Stimulated activated effector memory CD8-positive, alpha-beta T cell treated with anti-CD3 and anti-CD28 coated beads, Interleukin-12 subunit alpha, Interleukin-12 subunit beta, amount 100 ng/mL, for 72 hours (primary cell): ENCODE measurements around the gene CHST3.
A peak's percentile ranks its signal among the peaks of the same experiment; 100 is the strongest.
"Not testable (repeated sequence)": the region's sequence is repeated elsewhere in the genome, so short reads cannot be mapped to it uniquely, and the experiment has no call there.

Experiments used
- ATAC-seq: fragments of 150-1000 bp; cut with Tn5 transposase; 2 replicates; pipeline ENCODE4 v1.10.0; 2021
- DNase-seq, 2 donors: peaks; one replicate each; pipeline ENCODE4 v3.0.0; 2021 to 2022; ENCODE audit warnings: low spot score in 2 of 2
- H3K27ac Mint-ChIP-seq: one replicate; pipeline ENCODE4 v1.8.0; 2022; ENCODE audit warnings: mild to moderate bottlenecking, mixed read lengths
- H3K36me3 Mint-ChIP-seq: one replicate; pipeline ENCODE4 v1.8.0; 2022; ENCODE audit warnings: mild to moderate bottlenecking, mixed read lengths
- H3K4me1 Mint-ChIP-seq: one replicate; pipeline ENCODE4 v1.8.0; 2022; ENCODE audit warnings: mixed read lengths
- H3K4me3 Mint-ChIP-seq: one replicate; pipeline ENCODE4 v1.8.0; 2022; ENCODE audit warnings: mild to moderate bottlenecking, mixed read lengths
- H3K9me3 Mint-ChIP-seq: one replicate; pipeline ENCODE4 v1.8.0; 2022; ENCODE audit warnings: mixed read lengths

Gene CHST3, protein sequence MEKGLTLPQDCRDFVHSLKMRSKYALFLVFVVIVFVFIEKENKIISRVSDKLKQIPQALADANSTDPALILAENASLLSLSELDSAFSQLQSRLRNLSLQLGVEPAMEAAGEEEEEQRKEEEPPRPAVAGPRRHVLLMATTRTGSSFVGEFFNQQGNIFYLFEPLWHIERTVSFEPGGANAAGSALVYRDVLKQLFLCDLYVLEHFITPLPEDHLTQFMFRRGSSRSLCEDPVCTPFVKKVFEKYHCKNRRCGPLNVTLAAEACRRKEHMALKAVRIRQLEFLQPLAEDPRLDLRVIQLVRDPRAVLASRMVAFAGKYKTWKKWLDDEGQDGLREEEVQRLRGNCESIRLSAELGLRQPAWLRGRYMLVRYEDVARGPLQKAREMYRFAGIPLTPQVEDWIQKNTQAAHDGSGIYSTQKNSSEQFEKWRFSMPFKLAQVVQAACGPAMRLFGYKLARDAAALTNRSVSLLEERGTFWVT

DNA sequence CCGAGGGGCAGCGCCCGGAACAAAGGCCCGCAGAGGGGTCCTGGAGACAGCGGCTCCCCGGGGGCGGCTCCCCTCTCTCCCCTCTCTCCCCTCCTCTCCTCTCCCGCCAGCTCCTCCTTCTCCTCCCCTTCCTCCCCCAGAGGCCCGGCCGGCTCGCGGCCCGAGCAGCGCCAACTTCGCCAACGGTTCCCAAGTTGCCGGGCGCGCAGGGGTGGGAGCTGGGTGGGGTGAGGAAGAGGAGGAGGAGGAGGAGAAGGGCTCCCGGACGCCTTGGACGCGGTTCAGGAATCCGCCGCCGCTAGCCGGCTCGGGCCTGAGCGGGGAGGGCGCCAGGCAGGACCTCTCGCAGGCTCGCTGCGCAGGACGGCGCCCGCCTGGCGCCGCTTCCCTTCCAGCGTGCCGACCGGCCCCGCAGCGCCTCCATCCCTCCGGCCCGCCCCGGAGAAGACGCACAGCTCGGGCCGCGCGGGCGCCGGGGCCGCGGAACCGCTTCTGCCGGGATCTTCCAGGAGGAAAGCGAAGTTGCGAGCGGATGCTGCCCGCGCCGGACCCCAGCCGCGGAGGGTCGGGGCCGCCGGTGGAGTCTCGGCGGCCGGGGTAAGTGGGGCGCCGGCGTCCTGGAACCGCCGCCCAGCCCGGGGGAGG, at the start of gene CHST3:
Gene CHST3 (plus strand): TSS at position 298 of the 645 bp plus-strand sequence. CDS start 41,448 bp downstream, outside the sequence.
- Mint-ChIP-seq H3K36me3 (no peaks in the 10 kb centered on the region), H3K4me1 (peaks cover 8% of the 10 kb centered on the region), H3K9me3 (no peaks in the 10 kb centered on the region), H3K4me3 (peak within 1 kb of the TSS; percentile 64), H3K27ac (no peak within 1 kb of the TSS)
- DNase-seq (no peak), ATAC-seq (peak; percentile 55)

DNA sequence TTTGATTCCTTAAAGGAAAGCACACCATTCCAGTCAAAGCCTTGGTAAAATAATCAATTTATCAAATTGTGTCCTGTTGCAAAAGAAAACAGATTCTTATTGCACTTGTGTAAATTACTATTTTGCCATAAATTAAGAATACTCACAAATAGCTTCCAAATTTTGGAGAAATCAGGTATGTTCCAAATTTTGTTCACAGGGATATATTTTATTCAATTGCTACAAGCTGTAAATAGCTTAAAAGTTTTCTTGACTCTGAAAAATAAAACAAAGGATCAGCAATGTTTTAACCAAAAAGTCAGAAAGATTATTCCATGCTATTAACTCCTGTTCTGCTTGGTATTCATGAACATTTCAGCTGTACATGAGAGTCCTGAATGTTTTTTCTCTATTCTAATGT, 47.4 kb upstream of the CHST3 start:
- no peak overlapping the region for H3K27ac Mint-ChIP-seq
- no peaks in the 10 kb centered on the region for H3K36me3 Mint-ChIP-seq
- no peak overlapping the region for H3K4me3 Mint-ChIP-seq
- DNase-seq (no peak), ATAC-seq (no peak)
- peaks cover 5% of the 10 kb centered on the region for H3K4me1 Mint-ChIP-seq
- no peaks in the 10 kb centered on the region for H3K9me3 Mint-ChIP-seq

DNA sequence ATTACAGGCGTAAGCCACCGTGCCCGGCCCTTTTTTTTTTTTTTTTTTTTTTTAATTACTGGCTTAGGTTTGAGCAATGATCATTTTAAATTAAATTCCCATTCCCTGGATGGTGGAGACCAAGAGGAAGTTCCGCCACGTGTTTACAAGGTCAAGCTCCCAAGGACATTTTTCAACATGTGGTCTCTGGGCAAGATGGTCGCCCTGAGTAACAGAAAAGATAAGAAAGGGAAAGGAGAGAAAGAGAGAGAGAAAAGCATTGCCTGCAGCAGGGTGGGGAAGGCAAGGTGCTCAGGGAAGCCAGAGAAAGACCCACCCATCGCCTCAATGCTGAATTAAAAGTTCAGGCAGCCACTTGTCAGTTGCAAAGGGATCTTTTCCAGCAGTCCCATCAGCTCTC, 45.2 kb upstream of the CHST3 start:
- H3K9me3 Mint-ChIP-seq = no peaks in the 10 kb centered on the region
- ATAC-seq = no peak
- no peak overlapping the region for H3K27ac Mint-ChIP-seq
- peaks cover 5% of the 10 kb centered on the region for H3K4me1 Mint-ChIP-seq
- H3K4me3 Mint-ChIP-seq = no peak overlapping the region
- DNase-seq = no peak
- H3K36me3 Mint-ChIP-seq = no peaks in the 10 kb centered on the region

- H3K4me3 Mint-ChIP-seq, H3K36me3 Mint-ChIP-seq, ATAC-seq: not testable (repeated sequence)
Measured at GRCh38 chr10:71919956-71920539, 44.1 kb upstream of the CHST3 start.

GRCh38 chr10:71920540-71921323, 43.5 kb upstream of the CHST3 start:
- no peaks in the 10 kb centered on the region for H3K36me3 Mint-ChIP-seq
- no peaks in the 10 kb centered on the region for H3K9me3 Mint-ChIP-seq

More at GRCh38 chr10:71919956-71920539, 44.1 kb upstream of the CHST3 start:
- DNase-seq, H3K9me3 Mint-ChIP-seq, H3K27ac Mint-ChIP-seq, H3K4me1 Mint-ChIP-seq: not testable (repeated sequence)

GRCh38 chr10:71921324-71922027, 42.7 kb upstream of the CHST3 start:
- Mint-ChIP-seq H3K4me1 (peaks cover 5% of the 10 kb centered on the region), H3K27ac (no peak overlapping the region), H3K4me3 (no peak overlapping the region), H3K9me3 (no peaks in the 10 kb centered on the region), H3K36me3 (no peaks in the 10 kb centered on the region)
- no peak for ATAC-seq
- no peak for DNase-seq

More at GRCh38 chr10:71920540-71921323, 43.5 kb upstream of the CHST3 start:
- ATAC-seq = no peak
- no peak overlapping the region for H3K27ac Mint-ChIP-seq
- H3K4me1 Mint-ChIP-seq = peaks cover 5% of the 10 kb centered on the region
- H3K4me3 Mint-ChIP-seq = no peak overlapping the region
- no peak for DNase-seq

- DNase-seq (no peak), ATAC-seq (no peak)
- Mint-ChIP-seq H3K27ac (no peak overlapping the region), H3K4me3 (no peak overlapping the region), H3K36me3 (no peaks in the 10 kb centered on the region), H3K9me3 (no peaks in the 10 kb centered on the region), H3K4me1 (peaks cover 5% of the 10 kb centered on the region)
Measured at GRCh38 chr10:71923138-71923692, 41.0 kb upstream of the CHST3 start.

DNA sequence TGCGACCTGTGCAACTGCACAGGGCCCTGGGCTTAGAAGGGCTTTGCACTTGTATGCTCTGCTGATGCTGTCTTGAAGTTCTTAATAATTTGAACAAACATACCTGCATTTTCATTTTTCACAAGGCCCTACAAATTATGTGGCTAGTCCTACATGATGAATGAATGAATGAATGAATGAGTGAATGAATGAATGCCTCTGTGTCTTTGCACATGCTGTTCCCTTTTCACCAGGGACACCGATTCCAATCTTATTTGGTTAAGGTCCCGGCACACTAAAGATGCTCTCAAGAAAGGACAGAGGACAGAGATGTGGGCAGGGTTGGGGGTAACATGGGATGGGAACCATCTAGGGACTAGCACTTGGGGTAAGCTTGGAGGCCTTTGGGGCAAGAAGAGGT, 39.4 kb upstream of the CHST3 start:
- Mint-ChIP-seq H3K27ac (no peak overlapping the region), H3K4me3 (no peak overlapping the region), H3K4me1 (peaks cover 5% of the 10 kb centered on the region), H3K9me3 (no peaks in the 10 kb centered on the region), H3K36me3 (no peaks in the 10 kb centered on the region)
- no peak for DNase-seq
- no peak for ATAC-seq

DNA sequence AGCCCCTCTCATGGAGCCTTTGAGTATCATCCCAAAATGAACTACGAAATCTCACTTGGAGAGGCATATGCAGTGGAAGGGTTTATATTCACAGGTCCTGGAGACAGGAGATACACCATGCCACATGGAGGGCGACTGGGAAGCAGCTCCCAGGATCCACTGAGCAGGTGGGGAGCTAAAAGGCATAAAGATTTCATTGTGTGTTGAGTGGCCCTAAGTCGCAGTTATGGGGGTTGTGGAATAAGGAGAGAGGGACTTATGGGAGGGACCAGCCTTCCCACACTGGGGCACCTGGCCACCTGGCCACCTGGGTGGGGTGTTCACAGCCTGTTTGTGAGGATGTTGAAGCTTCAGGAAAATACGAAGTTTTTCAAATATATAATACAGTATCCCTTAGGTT, 37.0 kb upstream of the CHST3 start:
- H3K4me1 Mint-ChIP-seq = no peaks in the 10 kb centered on the region
- ATAC-seq (no peak), DNase-seq (no peak)
- no peak overlapping the region for H3K4me3 Mint-ChIP-seq
- no peaks in the 10 kb centered on the region for H3K36me3 Mint-ChIP-seq
- H3K27ac Mint-ChIP-seq = no peak overlapping the region
- H3K9me3 Mint-ChIP-seq = no peaks in the 10 kb centered on the region

GRCh38 chr10:71927776-71928592, 36.2 kb upstream of the CHST3 start:
- no peak overlapping the region for H3K27ac Mint-ChIP-seq
- H3K9me3 Mint-ChIP-seq = no peaks in the 10 kb centered on the region
- ATAC-seq (no peak), DNase-seq (no peak)
- H3K4me1 Mint-ChIP-seq = no peaks in the 10 kb centered on the region
- H3K4me3 Mint-ChIP-seq = no peak overlapping the region
- H3K36me3 Mint-ChIP-seq = no peaks in the 10 kb centered on the region

DNA sequence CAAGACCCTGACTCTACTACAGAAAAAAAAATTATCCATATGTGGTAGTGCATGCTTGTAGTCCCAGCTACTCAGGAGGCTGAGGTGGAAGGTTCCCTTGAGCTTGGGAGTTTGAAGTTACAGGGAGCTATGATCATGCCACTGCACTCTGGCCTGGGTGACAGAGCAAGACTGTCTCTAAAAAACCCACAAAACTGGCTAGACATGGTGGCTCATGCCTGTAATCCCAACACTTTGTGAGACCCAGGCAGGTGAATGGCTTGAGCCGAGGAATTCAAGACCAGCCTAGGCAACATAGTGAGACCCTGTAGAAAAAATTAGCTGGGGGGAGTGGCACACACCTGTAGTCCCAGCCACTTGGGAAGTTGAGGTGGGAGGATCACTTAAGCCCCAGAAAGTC, 32.9 kb upstream of the CHST3 start:
- no peaks in the 10 kb centered on the region for H3K9me3 Mint-ChIP-seq
- H3K36me3 Mint-ChIP-seq = no peaks in the 10 kb centered on the region
- H3K27ac Mint-ChIP-seq = no peak overlapping the region
- peaks cover 6% of the 10 kb centered on the region for H3K4me1 Mint-ChIP-seq
- H3K4me3 Mint-ChIP-seq = no peak overlapping the region
- no peak for DNase-seq
- ATAC-seq = no peak

DNA sequence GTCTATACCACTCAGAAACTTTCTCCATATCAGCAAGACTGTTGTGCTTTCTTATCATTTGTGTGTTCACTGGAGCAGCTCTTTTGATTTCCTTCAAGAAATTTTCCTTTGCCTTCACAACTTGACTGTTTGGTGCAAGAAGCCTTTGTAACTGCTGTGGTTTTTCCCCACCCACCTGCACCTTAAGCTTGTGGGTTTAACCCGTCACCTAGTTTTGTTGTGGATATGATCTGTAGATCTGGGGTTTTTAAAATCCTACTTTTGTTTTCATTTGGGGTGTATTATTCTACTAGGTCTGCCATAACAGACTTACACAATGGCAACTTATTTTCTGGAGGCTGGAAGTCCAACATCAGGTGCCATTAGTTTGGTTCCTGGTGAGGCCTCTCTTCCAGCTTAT, 30.5 kb upstream of the CHST3 start:
- DNase-seq (no peak), ATAC-seq (peak; percentile 60)
- no peak overlapping the region for H3K4me3 Mint-ChIP-seq
- H3K9me3 Mint-ChIP-seq = no peaks in the 10 kb centered on the region
- H3K27ac Mint-ChIP-seq = no peak overlapping the region
- H3K36me3 Mint-ChIP-seq = no peaks in the 10 kb centered on the region
- H3K4me1 Mint-ChIP-seq = peaks cover 6% of the 10 kb centered on the region

DNA sequence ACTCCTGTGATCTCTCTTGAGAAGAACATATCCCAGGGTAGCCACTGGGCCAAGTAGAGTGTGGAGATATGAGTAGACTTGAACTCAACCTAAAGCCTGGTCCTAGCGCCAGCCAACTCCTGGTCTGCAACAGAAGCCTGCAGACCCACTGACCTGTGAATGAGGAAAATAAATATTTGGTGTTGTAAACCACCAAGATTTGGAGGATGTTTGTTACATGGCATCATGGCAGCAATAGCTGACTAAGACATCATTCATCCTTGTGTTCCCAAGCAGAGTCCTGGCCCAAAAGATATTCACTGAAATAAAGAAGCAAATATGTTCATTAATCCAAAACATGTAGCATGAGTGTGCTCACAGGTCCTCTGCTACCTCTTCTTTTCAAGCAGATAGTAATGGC, 26.0 kb upstream of the CHST3 start:
- Mint-ChIP-seq H3K4me1 (peaks cover 21% of the 10 kb centered on the region), H3K27ac (no peak overlapping the region), H3K4me3 (no peak overlapping the region), H3K9me3 (peaks cover 10% of the 10 kb centered on the region), H3K36me3 (no peaks in the 10 kb centered on the region)
- DNase-seq (no peak), ATAC-seq (no peak)

DNA sequence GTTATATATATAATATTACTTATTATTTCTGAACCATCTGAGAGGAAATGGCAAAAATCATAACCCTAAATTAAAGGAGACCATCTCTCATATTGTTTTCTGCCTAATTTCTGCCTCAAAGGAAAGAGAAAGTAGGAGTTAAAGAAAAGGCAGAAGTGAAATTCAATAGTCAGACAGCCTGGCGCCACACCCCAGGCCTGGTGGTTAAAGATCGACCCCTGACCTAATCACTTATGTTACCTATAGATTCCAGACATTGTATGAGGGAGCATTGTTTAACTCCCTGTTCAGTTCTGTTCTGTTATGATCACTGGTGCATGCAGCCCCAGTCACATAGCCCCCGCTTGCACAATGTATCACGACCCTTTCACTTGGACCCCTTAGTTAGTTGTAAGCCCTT, 24.9 kb upstream of the CHST3 start:
- H3K27ac Mint-ChIP-seq = no peak overlapping the region
- peaks cover 10% of the 10 kb centered on the region for H3K9me3 Mint-ChIP-seq
- H3K36me3 Mint-ChIP-seq = no peaks in the 10 kb centered on the region
- no peak overlapping the region for H3K4me3 Mint-ChIP-seq
- DNase-seq = no peak
- peaks cover 15% of the 10 kb centered on the region for H3K4me1 Mint-ChIP-seq
- ATAC-seq = no peak
